Measurements from ENCODE around the gene NVL. TPM values are rescaled to one million over a fixed set of nuclear protein-coding genes. Genes with fewer than 3 reads are reported as not detected.
"Not testable (repeated sequence)": the region's sequence is repeated elsewhere in the genome, so short reads cannot be mapped to it uniquely, and the experiment has no call there.

The NVL gene
- polyA plus RNA-seq, 1 experiment: 13.2 TPM

DNA sequence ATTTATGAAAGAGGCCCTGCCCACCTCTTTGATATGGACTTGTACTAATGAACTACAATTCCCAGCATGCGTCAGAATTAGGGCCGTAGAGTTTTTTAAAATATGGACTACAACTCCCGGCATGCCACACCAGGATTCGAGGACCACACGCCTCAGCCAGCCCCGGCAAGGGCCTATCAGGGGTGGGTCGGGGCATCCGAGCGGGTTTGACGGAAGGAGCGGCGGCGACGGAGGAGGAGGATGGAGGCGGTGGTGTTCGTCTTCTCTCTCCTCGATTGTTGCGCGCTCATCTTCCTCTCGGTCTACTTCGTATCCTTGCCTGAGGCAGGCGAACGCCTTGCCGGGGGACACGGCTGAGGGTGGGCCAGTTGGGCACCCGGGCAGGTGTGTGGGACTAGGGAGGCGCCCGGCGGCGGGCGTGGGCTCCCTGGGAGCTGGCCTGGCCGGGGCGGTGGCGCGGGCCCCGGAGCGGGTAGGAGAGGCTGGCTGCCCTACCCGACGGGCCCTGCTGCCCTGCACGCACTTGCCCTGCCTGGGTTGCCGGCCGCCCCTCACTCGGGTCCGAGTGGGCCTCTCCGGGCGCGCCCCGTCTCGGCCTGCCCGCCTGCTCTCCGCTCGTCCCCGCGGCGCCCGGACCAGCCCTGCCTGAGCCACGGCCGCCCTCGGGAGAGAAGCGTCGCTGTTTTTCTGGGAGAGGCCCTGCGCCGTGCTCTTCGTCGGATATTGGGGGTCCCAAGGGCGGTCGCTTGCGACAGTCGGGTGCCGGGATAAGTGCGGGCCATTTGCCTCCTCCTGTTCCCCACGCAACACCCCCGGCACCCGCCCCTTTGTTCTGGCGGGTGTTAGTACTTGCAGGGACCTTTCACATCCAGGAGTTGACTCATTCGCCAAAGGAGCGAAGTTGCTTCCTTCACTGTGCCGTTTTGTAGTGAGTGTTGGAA lies 27.0 kb upstream of the NVL start, which contains the start of gene CNIH4:
TSS of gene CNIH4 (plus strand) at position 195 of the 941 bp plus-strand sequence. CDS start at position 241, 46 bp downstream.
- Histone ChIP-seq H3K36me3 (ENCODE audit: control insufficient read depth, insufficient read depth, low read length) (no peaks in the 10 kb centered on the region), H3K27me3 (ENCODE audit: control insufficient read depth, insufficient read depth, low read length) (no peaks in the 10 kb centered on the region), H3K4me3 (ENCODE audit: low read depth, low read length) (peak within 1 kb of the TSS; percentile 73)
- ChIA-PET POLR2A (interaction anchor here (0.6 kb wide), 1 partner anchor 515 kb away, joined by 3 read pairs; no protein-coding TSS in a partner anchor), CTCF (interaction anchor here (1.3 kb wide), 1 partner anchor 11 kb away, joined by 3 read pairs; no protein-coding TSS in a partner anchor)
- no peak for TF ChIP-seq CTCF (IDR thresholded peaks at IDR 0.05; ENCODE audit: insufficient read depth, low read depth, low read length)
- peak; percentile 78 for DNase-seq (ENCODE audit: low read depth)

GRCh38 chr1:224353975-224354925 lies 24.3 kb upstream of the NVL start:
- Histone ChIP-seq H3K36me3 (ENCODE audit: control insufficient read depth, insufficient read depth, low read length) (no peaks in the 10 kb centered on the region), H3K27me3 (ENCODE audit: control insufficient read depth, insufficient read depth, low read length) (no peaks in the 10 kb centered on the region), H3K4me3 (ENCODE audit: low read depth, low read length) (no peak overlapping the region)
- CTCF ChIA-PET: interaction anchor here (1.0 to 1.1 kb wide), 2 partner anchors 10 to 16 kb away, joined by 3 read pairs; no protein-coding TSS in a partner anchor
- no peak for DNase-seq (ENCODE audit: low read depth)
- no peak for TF ChIP-seq CTCF (IDR thresholded peaks at IDR 0.05; ENCODE audit: insufficient read depth, low read depth, low read length)
- POLR2A ChIA-PET: no interaction called here

- H3K4me3 ChIP-seq (ENCODE audit: low read depth, low read length); DNase-seq (ENCODE audit: low read depth); H3K36me3 ChIP-seq (ENCODE audit: control insufficient read depth, insufficient read depth, low read length); POLR2A ChIA-PET; H3K27me3 ChIP-seq (ENCODE audit: control insufficient read depth, insufficient read depth, low read length); CTCF ChIA-PET: not testable (repeated sequence)
Observed at GRCh38 chr1:224352436-224353085, 22.6 kb upstream of the NVL start.

GRCh38 chr1:224349716-224350115 lies 19.7 kb upstream of the NVL start:
- POLR2A ChIA-PET; CTCF ChIA-PET; H3K36me3 ChIP-seq (ENCODE audit: control insufficient read depth, insufficient read depth, low read length); H3K27me3 ChIP-seq (ENCODE audit: control insufficient read depth, insufficient read depth, low read length); DNase-seq (ENCODE audit: low read depth); H3K4me3 ChIP-seq (ENCODE audit: low read depth, low read length): not testable (repeated sequence)

- Histone ChIP-seq H3K36me3 (ENCODE audit: control insufficient read depth, insufficient read depth, low read length) (no peaks in the 10 kb centered on the region), H3K4me3 (ENCODE audit: low read depth, low read length) (no peak overlapping the region), H3K27me3 (ENCODE audit: control insufficient read depth, insufficient read depth, low read length) (no peaks in the 10 kb centered on the region)
- POLR2A ChIA-PET: no interaction called here
- TF ChIP-seq CTCF (IDR thresholded peaks at IDR 0.05; ENCODE audit: insufficient read depth, low read depth, low read length): no peak
- CTCF ChIA-PET: no interaction called here
- DNase-seq (ENCODE audit: low read depth): no peak
Observed at GRCh38 chr1:224348137-224348536, 18.2 kb upstream of the NVL start.
